Amygdala (tissue), 56 donors: ENCODE measurements around the gene APAF1.

Experiments used
- DNase-seq, 56 donors: peaks; one replicate each; lab custom pipeline; 2025; lab: John Stamatoyannopoulos, UW

Gene APAF1

GRCh38 chr12:98656289-98657101, 11.4 kb downstream of the APAF1 start:
- no peak for DNase-seq

GRCh38 chr12:98660521-98660920, 15.4 kb downstream of the APAF1 start:
- no peak for DNase-seq

- no peak for DNase-seq
Measured at GRCh38 chr12:98669751-98670150, 24.7 kb downstream of the APAF1 start.

GRCh38 chr12:98671459-98671858, 26.4 kb downstream of the APAF1 start:
- no peak for DNase-seq

GRCh38 chr12:98674841-98675240, 29.8 kb downstream of the APAF1 start:
- no peak for DNase-seq

GRCh38 chr12:98678236-98678945, 33.3 kb downstream of the APAF1 start:
- no peak for DNase-seq

- DNase-seq = peak in 1 of 56 donors; percentile 2
Measured at GRCh38 chr12:98678946-98679610, 34.0 kb downstream of the APAF1 start.

- DNase-seq = no peak
Measured at GRCh38 chr12:98679611-98680005, 34.5 kb downstream of the APAF1 start.

GRCh38 chr12:98684199-98684598, 39.1 kb downstream of the APAF1 start:
- no peak for DNase-seq

GRCh38 chr12:98686603-98687002, 41.5 kb downstream of the APAF1 start:
- DNase-seq = no peak

- no peak for DNase-seq
Measured at GRCh38 chr12:98691351-98691750, 46.3 kb downstream of the APAF1 start.

- DNase-seq = no peak
Measured at GRCh38 chr12:98696036-98696646, 51.1 kb downstream of the APAF1 start.

GRCh38 chr12:98697209-98697608, 52.1 kb downstream of the APAF1 start:
- DNase-seq = no peak

GRCh38 chr12:98698603-98699463, 53.7 kb downstream of the APAF1 start:
- DNase-seq = peak in 49 of 56 donors; percentile 2 to 88 (median 45)

GRCh38 chr12:98699586-98699985, 54.5 kb downstream of the APAF1 start:
- no peak for DNase-seq

GRCh38 chr12:98701166-98701565, 56.1 kb downstream of the APAF1 start:
- DNase-seq = no peak

GRCh38 chr12:98709022-98709421, 63.9 kb downstream of the APAF1 start:
- DNase-seq = no peak

- no peak for DNase-seq
Measured at GRCh38 chr12:98714426-98714825, 69.3 kb downstream of the APAF1 start.

GRCh38 chr12:98719515-98720504, 74.7 kb downstream of the APAF1 start:
- DNase-seq = no peak
